IMR-90 (cell line): ENCODE data around the gene MRTFA.

Source experiments
- POLR2A ChIP-seq: IDR thresholded peaks from 2 replicates; pipeline ENCODE4 v1.6.1; 2012; ENCODE audit warnings: mild to moderate bottlenecking, low read depth, low read length
- TF ChIP-seq, protein P1 (sequence below): conservative IDR thresholded peaks from 2 replicates; pipeline ENCODE4 v1.5.1; 2012; ENCODE audit warnings: mild to moderate bottlenecking, low read depth, low read length, improper control_type of control experiment

DNA sequence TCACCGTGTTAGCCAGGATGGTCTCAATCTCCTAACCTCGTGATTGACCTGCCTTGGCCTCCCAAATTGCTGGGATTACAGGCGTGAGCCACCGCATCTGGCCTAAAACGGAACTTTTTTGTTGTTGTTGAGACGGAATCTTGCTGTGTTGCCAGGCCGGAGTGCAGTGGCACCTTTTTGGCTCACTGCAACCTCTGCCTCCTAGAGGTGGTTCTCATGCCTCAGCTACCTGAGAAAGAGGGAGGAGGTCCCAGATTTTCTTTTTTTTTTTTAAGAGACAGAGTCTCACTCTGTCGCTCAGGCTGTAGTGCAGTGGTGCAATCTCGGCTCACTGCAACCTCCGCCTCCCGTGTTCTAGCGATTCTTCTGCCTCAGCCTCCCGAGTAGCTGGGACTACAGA, 34.9 kb upstream of the MRTFA start:
- TF ChIP-seq, protein P1, sequence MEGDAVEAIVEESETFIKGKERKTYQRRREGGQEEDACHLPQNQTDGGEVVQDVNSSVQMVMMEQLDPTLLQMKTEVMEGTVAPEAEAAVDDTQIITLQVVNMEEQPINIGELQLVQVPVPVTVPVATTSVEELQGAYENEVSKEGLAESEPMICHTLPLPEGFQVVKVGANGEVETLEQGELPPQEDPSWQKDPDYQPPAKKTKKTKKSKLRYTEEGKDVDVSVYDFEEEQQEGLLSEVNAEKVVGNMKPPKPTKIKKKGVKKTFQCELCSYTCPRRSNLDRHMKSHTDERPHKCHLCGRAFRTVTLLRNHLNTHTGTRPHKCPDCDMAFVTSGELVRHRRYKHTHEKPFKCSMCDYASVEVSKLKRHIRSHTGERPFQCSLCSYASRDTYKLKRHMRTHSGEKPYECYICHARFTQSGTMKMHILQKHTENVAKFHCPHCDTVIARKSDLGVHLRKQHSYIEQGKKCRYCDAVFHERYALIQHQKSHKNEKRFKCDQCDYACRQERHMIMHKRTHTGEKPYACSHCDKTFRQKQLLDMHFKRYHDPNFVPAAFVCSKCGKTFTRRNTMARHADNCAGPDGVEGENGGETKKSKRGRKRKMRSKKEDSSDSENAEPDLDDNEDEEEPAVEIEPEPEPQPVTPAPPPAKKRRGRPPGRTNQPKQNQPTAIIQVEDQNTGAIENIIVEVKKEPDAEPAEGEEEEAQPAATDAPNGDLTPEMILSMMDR: no peak
- no peak for TF ChIP-seq POLR2A
